Heart left ventricle (tissue), 13 donors: ENCODE results near the gene CECR2.

Experiments
- POLR2A ChIP-seq, 2 donors: fragments of 450-650 bp; IDR thresholded peaks; one replicate each; pipeline ENCODE4 v1.6.1; 2017; ENCODE audit warnings: antibody characterized with exemption in 2 of 2, mild to moderate bottlenecking in 2 of 2, moderate library complexity in 2 of 2
- TF ChIP-seq, protein P1 (sequence below), 12 donors: fragments of 200-600 bp; sonication (generic) in 4 of 12; IDR thresholded peaks; one replicate each; pipeline versions ENCODE4 v1.5.0 to v1.8.0; 2018 to 2022; ENCODE audit warnings: antibody characterized with exemption in 12 of 12, mild to moderate bottlenecking in 5 of 12
- donor health status: ischemic (EF 13 %, LVEDD 7.1; RV severe dilation, severe dysfunction).
- donor health status: DM: no; HTN: yes; CAD: no.
- donor health status: DM: no; HTN: no; CAD: no.
- donor health status: ischemic (EF 25% LVEDD 6.9; RV normal size, moderate dysfunction).
- donor health status: ischemic (EF 25% LVEDD 5.7; RV mildly dilated, moderate dysfunction).
- donor health status: ischemic (EF 35%, LVEDD 5.7; RV mildly dilated, moderate dysfunction).
- donor health status: nonischemic (EF 11% LVEDD 7.7; RV severe dilation, severe dysfunction).
- donor health status: DM: yes; HTN: yes; CAD: no.
- donor health status: PGD.
- donor health status: ischemic (EF 29% LVEDD 5.4; RV normal size, mild dysfunction).
- donor health status: nonischemic (EF 23%, LVEDD 6.1; RV moderate dilation, normal function).

DNA sequence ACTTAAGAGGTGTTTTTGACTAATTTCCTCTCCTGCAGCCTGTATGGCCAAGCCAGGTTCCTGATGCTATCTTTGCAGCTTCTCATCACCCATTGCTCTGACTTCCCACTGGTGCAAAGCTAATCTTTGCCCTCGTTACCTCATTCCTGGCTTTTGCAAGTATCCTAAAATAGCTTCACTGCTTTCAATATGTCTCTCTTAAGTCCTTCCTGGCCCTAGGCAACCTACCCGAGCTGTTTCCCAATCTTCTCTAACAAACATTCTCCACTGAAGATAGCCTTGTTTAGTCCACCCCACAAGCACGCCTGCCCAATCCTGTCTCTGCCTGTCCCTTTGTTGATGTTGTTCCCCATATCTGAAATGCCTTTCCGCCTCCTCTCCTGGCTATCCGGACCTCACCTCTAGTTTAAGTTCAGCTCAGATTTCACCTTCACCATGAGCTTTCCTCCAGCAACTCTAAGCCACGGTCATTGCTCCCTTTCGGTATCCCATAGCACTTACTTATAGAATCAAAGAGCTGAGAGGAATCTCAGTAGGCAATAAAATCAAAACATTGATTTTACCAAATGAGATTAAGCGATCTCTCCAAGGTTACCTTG, 30.1 kb upstream of the CECR2 start:
- TF ChIP-seq, protein P1, sequence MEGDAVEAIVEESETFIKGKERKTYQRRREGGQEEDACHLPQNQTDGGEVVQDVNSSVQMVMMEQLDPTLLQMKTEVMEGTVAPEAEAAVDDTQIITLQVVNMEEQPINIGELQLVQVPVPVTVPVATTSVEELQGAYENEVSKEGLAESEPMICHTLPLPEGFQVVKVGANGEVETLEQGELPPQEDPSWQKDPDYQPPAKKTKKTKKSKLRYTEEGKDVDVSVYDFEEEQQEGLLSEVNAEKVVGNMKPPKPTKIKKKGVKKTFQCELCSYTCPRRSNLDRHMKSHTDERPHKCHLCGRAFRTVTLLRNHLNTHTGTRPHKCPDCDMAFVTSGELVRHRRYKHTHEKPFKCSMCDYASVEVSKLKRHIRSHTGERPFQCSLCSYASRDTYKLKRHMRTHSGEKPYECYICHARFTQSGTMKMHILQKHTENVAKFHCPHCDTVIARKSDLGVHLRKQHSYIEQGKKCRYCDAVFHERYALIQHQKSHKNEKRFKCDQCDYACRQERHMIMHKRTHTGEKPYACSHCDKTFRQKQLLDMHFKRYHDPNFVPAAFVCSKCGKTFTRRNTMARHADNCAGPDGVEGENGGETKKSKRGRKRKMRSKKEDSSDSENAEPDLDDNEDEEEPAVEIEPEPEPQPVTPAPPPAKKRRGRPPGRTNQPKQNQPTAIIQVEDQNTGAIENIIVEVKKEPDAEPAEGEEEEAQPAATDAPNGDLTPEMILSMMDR (IDR thresholded peaks at IDR 0.05): no peak
- no peak for TF ChIP-seq POLR2A (IDR thresholded peaks at IDR 0.05)
